Measurements from ENCODE around the gene MPST.

Gene MPST

DNA sequence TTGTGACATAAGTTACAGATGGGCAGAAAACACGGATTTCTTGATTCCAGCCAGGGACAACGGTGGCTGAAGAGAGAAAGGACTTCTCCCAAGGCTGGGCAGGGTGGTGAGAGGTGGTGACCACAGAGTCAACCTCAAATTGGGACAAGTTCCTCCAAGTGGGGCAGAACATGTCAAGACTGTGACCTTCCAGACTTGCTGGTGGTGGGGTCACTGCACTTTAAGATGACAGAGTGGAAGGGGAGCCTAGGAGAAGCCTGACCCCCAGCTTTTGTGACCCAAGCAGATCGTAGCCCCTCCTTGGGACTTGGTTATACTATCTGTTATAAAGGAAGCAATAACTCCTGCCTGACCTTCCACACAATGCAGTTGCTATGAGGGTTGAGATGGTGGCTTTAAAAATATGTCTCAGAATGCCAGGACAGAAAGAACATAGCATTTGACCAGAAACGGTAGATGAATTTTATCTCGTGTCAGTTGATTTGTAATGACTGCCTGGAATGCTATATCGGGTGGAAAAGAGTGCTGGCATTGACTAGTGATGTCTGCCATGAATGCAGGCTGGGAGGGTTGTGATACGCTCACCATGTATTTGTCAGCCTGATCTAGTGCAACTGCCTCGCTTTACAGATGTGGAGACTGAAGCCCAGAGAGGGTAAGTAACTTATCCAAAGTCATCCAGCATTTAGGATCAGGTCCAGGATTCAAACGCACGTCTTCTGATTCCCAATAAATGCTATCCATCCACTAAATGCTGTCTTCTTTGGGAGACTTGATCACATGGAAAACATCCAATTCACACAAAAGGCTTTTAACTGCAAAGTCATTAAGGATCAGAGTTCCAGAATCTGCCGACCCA lies 18.6 kb upstream of the MPST start:
- no peak for DNase-seq (ENCODE audit: low read depth in 2 of 2, low spot score in 1 of 2)

DNA sequence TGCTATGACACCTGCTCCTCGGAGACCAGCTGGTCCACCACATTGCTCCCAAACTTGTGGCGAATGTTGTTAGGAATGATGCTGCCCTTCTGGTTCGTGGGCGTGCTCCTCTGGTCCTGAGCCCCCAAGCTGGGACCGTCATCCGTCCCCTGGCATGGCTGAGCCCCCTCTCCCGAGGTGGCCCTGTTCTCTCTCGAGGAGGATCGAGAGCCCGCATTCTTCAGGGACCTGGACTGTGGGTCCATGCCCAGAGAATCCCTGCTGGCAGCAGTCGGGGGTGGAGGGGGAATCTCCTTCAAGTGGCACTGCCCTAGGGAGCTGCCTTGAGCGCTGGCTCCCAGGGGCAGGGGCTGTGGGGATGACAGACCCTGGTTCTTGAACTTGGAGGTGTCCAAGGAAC lies 17.7 kb upstream of the MPST start:
- DNase-seq (ENCODE audit: low read depth in 2 of 2, low spot score in 1 of 2), result no peak

DNA sequence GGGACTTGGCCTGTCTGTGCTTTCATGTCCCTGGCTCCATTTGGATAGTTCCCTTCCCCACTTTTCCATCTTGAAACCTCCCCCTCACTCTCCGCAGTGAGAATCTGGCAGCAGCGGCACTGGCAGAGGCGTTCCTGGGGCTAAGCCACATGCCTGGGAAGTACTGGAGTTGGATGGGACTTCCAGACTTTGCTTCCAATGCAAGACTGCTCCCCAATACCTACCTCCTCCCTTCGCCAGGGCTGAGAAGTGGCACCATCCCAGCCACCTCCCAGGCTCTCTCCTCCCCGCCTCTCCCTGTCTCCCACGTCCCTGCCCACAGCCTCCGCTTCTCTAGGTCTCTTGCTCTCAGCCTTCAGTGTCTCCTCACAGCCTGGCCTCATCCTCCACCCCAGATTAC lies 16.9 kb upstream of the MPST start:
- no peak for DNase-seq (ENCODE audit: low read depth in 2 of 2, low spot score in 1 of 2)

DNA sequence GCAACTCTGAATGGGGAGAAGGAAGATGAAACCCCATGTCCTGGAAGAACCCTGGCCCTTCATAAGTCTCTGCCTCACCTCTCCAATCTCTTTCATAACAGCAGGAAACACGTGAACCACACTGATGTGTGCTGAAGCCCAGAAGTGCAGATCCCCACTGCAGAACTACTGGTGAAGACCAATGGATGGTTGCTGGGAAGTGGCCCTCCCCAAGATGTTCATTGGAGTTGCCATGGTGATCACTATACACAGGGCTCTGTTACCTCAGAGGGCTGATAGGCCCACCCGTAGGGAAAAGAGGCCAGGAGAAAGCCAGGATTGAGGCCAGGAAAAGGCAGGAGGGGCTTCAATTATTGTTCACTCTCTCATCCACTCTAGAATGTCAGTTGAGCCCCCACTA lies 11.9 kb upstream of the MPST start:
- no peak for DNase-seq (ENCODE audit: low read depth in 2 of 2, low spot score in 1 of 2)

GRCh38 chr22:37008365-37008764 lies 11.2 kb upstream of the MPST start:
- no peak for DNase-seq (ENCODE audit: low read depth in 2 of 2, low spot score in 1 of 2)

DNA sequence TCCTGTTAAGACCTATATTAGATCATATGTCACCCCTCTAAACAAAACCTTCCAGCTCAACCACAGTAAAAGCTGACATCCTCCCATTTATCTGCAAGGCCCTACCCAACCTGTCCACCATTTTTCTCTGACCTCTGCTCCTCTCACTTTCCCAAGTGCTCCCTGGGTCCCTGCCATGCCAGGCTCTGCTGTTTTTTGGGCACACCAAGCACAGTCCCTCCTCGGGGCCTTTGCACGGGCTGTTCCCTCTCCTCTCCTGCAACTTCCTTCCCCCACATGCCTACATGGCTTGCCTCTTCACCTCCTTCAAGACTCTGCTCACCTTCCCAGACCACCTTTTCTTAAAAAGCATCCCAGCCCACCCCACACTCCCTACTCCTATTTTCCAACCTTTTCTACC lies 10.1 kb upstream of the MPST start:
- DNase-seq (ENCODE audit: low read depth in 2 of 2, low spot score in 1 of 2), result no peak

GRCh38 chr22:37010174-37010573 lies 9.4 kb upstream of the MPST start:
- DNase-seq (ENCODE audit: low read depth in 2 of 2, low spot score in 1 of 2), result no peak

DNA sequence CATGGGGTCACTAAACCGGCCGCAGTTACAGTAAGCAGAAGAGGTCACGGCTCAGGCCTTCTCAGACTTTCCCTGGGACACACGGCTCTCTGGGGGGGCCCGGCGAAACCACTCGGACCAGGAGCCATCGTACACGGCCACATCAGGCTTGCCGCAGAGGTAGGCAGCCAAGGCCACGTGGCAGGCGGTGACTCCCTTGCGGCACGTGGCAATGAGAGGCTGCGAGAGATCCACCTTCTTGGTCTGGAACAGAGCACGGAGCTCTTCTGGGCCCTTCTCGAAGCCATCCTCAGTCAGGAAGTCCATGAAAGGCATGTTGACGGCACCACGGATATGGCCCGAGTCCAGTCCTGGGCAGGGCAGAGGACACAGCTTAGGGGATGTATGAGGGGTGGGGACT lies 8.6 kb upstream of the MPST start:
- no peak for DNase-seq (ENCODE audit: low read depth in 2 of 2, low spot score in 1 of 2)

DNA sequence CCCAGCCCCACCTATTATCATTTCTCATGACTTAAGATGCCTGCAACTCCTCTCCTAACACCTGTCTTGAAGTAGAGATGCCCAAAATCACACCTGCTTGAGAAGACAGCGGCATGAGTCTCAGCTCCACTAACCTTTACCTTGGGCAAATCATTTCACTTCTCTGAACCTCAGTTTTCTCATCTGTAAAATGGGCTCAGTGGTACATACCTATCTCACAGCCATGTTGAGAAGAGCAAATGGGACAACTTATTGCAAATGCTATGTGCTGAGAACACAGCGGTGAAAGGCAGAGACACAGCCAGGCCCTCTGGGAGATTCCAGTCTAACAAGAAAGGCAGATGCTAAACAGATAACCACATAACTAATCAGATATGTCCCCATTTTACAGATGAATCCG lies 8.1 kb upstream of the MPST start:
- no peak for DNase-seq (ENCODE audit: low read depth in 2 of 2, low spot score in 1 of 2)

- DNase-seq (ENCODE audit: low read depth in 2 of 2, low spot score in 1 of 2), result no peak
These were observed 7.2 kb upstream of the MPST start for GRCh38 chr22:37012262-37012904.

DNA sequence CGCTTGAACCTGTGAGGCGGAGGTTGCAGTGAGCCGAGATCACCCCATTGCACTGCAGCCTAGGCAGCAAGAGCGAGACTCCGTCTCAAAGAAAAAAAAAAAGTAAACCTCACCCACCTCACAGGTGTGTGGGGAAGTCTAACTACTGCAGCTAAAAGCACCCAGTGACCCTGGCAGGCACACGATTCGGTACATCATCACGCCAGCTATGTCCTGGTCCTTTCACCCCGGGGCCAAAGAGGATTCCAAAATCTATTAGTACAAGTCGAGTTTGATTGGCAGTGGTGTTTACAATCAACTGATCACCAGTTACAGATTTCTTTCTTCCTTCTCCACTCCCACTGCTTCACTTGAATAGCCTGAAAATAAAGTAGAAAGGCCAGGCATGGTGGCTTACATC lies 6.6 kb upstream of the MPST start:
- no peak for DNase-seq (ENCODE audit: low read depth in 2 of 2, low spot score in 1 of 2)

- DNase-seq (ENCODE audit: low read depth in 2 of 2, low spot score in 1 of 2), result no peak
These were observed 5.1 kb upstream of the MPST start for GRCh38 chr22:37014415-37014806.

DNA sequence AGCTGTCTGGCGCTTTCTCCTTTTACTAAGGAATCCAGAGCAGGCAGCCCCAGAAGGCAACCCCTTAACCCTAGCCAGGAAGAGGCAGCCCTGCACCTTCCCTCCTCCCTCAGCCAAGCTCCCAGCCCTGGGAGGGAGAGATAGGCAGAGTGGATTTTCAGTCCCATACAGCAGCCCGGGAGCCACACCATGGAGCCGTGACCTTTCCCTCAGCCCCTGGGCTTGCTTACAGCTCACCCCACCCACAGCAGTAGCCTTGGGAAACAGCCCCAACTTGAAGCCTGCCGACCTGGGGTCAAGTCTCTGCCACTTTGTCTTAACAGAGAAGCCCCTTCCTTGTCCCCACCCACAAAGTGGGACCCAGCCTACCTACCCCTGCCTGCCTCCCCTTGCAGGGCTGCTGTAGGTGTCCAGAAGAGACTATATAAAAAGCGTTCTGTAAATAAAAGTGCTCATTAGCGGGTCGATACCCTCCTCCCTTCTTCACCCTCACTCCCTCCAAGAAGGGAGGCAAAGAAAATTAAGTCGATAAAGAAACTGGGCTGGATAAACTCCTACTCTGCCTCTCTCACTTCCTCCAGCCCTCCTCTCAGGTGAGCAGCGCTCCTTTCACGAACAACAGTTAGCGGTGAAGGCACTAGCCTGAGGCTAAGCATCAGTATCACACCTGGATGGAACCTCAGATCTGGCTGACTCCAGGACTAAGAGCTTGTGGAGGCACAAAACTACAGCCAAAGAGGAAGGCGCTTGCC lies 4.5 kb upstream of the MPST start:
- DNase-seq (ENCODE audit: low read depth in 2 of 2, low spot score in 1 of 2), result no peak

- DNase-seq (ENCODE audit: low read depth in 2 of 2, low spot score in 1 of 2), result no peak
These were observed 4.0 kb upstream of the MPST start for GRCh38 chr22:37015587-37015878.

GRCh38 chr22:37016134-37016910 lies 3.2 kb upstream of the MPST start:
- no peak for DNase-seq (ENCODE audit: low read depth in 2 of 2, low spot score in 1 of 2)

DNA sequence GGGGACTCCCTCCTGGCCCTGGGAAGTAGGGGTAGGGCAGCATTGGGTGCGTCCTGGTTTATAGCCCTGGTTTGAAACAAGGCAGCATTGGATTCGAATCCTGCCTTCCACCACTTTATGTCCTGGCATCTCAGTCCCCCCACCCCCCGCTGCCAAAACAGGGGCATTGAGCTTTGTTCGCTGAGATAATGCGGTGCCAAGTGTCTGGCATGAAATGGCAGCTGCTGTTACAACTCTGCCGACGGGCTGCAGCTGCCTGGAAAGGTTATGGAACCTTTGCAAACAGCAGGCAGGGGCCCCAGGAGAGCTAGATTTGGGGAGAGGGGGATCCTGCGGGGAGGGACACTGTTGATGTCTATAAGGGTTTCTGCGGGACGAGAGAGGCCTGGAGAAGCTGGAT lies 2.2 kb upstream of the MPST start:
- no peak for DNase-seq (ENCODE audit: low read depth in 2 of 2, low spot score in 1 of 2)

- no peak for DNase-seq (ENCODE audit: low read depth in 2 of 2, low spot score in 1 of 2)
These were observed 1.3 kb upstream of the MPST start for GRCh38 chr22:37018086-37018814.

DNA sequence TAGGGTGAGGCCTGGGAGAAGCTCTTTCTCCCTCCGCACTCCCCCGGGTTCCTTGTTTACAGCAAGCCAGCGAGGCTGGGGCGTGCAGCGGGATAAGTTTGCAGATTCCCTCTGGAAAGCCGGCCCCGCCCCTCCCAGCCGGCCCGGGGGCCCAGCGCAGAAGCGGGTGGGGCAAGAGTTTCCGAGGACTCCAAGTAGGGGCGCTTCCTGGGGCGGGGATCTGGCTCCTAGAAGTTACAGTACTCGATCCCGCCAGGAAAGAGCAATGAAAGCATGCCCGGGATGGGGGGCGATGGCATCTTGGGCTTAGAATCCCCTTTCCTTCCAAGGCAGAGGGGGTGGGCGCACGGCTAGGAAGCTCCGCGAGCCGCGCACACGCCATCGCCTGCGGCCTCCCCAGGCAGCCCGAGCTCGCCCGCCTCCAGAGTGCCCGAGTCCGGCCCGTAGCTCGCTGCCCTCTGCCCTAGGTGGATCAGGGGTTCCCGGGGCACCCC lies 680 bp upstream of the MPST start:
- no peak for DNase-seq (ENCODE audit: low read depth in 2 of 2, low spot score in 1 of 2)

GRCh38 chr22:37020192-37020479 lies 594 bp downstream of the MPST start:
- no peak for DNase-seq (ENCODE audit: low read depth in 2 of 2, low spot score in 1 of 2)

DNA sequence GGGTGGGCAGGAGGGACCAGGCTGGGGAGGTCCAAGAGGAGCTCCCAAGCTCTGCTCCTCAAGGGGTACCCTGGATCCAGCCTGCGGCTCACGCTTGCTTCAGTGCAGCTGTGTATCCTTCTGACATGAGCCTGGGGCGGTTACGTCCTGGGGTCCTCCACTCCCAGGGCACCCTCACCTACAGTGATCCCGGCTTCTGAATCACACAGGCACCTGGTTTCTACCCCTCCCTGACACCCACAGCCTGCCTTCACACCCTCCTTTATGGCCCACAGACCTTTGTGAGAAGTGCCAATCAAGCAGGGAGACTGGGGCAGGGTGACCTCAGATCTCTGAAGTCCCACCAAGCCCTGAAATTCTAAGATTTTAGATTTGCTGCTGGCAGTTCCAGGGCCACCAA lies 1.5 kb downstream of the MPST start:
- DNase-seq (ENCODE audit: low read depth in 2 of 2, low spot score in 1 of 2), result no peak
